CD4-positive, alpha-beta T cell treated with Interferon gamma for 1 hour (primary cell): ENCODE measurements around the gene PIWIL4.
A peak's percentile ranks its signal among the peaks of the same experiment; 100 is the strongest.
"Not testable (repeated sequence)": the region's sequence is repeated elsewhere in the genome, so short reads cannot be mapped to it uniquely, and the experiment has no call there.

Source experiments
- DNase-seq: peaks from one replicate; pipeline ENCODE4 v3.0.0-alpha.2; 2020

PIWIL4 gene

GRCh38 chr11:94549146-94549545 is 18.0 kb upstream of the PIWIL4 start:
- DNase-seq = no peak

- DNase-seq = no peak
Observed at GRCh38 chr11:94550513-94550912, 16.7 kb upstream of the PIWIL4 start.

- no peak for DNase-seq
Observed at GRCh38 chr11:94553938-94554337, 13.2 kb upstream of the PIWIL4 start.

GRCh38 chr11:94555752-94556329 is 11.3 kb upstream of the PIWIL4 start:
- not testable (repeated sequence) for DNase-seq

- DNase-seq = no peak
Observed at GRCh38 chr11:94557421-94557820, 9.7 kb upstream of the PIWIL4 start.

GRCh38 chr11:94557992-94558391 is 9.2 kb upstream of the PIWIL4 start:
- DNase-seq = no peak

- DNase-seq = no peak
Observed at GRCh38 chr11:94558468-94558867, 8.7 kb upstream of the PIWIL4 start.

GRCh38 chr11:94558932-94559331 is 8.2 kb upstream of the PIWIL4 start:
- DNase-seq = no peak

GRCh38 chr11:94559361-94559760 is 7.8 kb upstream of the PIWIL4 start:
- DNase-seq = no peak

- no peak for DNase-seq
Observed at GRCh38 chr11:94560834-94561233, 6.3 kb upstream of the PIWIL4 start.

GRCh38 chr11:94563176-94563847 is 3.9 kb upstream of the PIWIL4 start:
- DNase-seq = no peak

GRCh38 chr11:94563848-94564467 is 3.2 kb upstream of the PIWIL4 start:
- DNase-seq = no peak

GRCh38 chr11:94568200-94568599 is 1.0 kb downstream of the PIWIL4 start:
- DNase-seq = no peak

- DNase-seq = no peak
Observed at GRCh38 chr11:94568717-94569116, 1.5 kb downstream of the PIWIL4 start.

- not testable (repeated sequence) for DNase-seq
Observed at GRCh38 chr11:94572975-94573374, 5.8 kb downstream of the PIWIL4 start.

GRCh38 chr11:94574193-94574961 is 7.2 kb downstream of the PIWIL4 start:
- DNase-seq = peak; percentile 8

- DNase-seq = no peak
Observed at GRCh38 chr11:94576306-94576705, 9.1 kb downstream of the PIWIL4 start.

GRCh38 chr11:94577841-94578240 is 10.7 kb downstream of the PIWIL4 start:
- DNase-seq = no peak

GRCh38 chr11:94581926-94582325 is 14.8 kb downstream of the PIWIL4 start:
- no peak for DNase-seq

- DNase-seq = no peak
Observed at GRCh38 chr11:94583213-94583865, 16.2 kb downstream of the PIWIL4 start.

- DNase-seq = peak; percentile 49
Observed at GRCh38 chr11:94583866-94584500, 16.8 kb downstream of the PIWIL4 start.

- no peak for DNase-seq
Observed at GRCh38 chr11:94584978-94585377, 17.8 kb downstream of the PIWIL4 start.

GRCh38 chr11:94585399-94585798 is 18.2 kb downstream of the PIWIL4 start:
- no peak for DNase-seq
